ENCODE data around the gene KDM4C.

KDM4C gene

GRCh38 chr9:7186175-7186574, 428.4 kb downstream of the KDM4C start:
- no peak for DNase-seq (ENCODE audit: low spot score)
- TF ChIP-seq CTCF (IDR thresholded peaks at IDR 0.05) = no peak
- no peak overlapping the region for H3K27ac ChIP-seq

GRCh38 chr9:7192266-7192665, 434.5 kb downstream of the KDM4C start:
- TF ChIP-seq CTCF (IDR thresholded peaks at IDR 0.05) = no peak
- H3K27ac ChIP-seq = no peak overlapping the region
- no peak overlapping the region for H3K4me3 ChIP-seq
- DNase-seq (ENCODE audit: low spot score) = no peak

More at GRCh38 chr9:7186175-7186574, 428.4 kb downstream of the KDM4C start:
- H3K4me3 ChIP-seq = no peak overlapping the region

- TF ChIP-seq CTCF (IDR thresholded peaks at IDR 0.05) = no peak
- no peak overlapping the region for H3K4me3 ChIP-seq
- no peak for DNase-seq (ENCODE audit: low spot score)
- no peak overlapping the region for H3K27ac ChIP-seq
Measured at GRCh38 chr9:7195526-7195925, 437.8 kb downstream of the KDM4C start.

GRCh38 chr9:7196467-7196866, 438.7 kb downstream of the KDM4C start:
- H3K27ac ChIP-seq = no peak overlapping the region
- DNase-seq (ENCODE audit: low spot score) = no peak
- no peak for TF ChIP-seq CTCF (IDR thresholded peaks at IDR 0.05)
- no peak overlapping the region for H3K4me3 ChIP-seq

GRCh38 chr9:7201196-7201595, 443.4 kb downstream of the KDM4C start:
- TF ChIP-seq CTCF (IDR thresholded peaks at IDR 0.05) = no peak
- Histone ChIP-seq H3K27ac (no peak overlapping the region), H3K4me3 (no peak overlapping the region)
- no peak for DNase-seq (ENCODE audit: low spot score)

- DNase-seq (ENCODE audit: low spot score) = no peak
- Histone ChIP-seq H3K27ac (no peak overlapping the region), H3K4me3 (no peak overlapping the region)
- TF ChIP-seq CTCF (IDR thresholded peaks at IDR 0.05) = no peak
Measured at GRCh38 chr9:7205806-7206205, 448.0 kb downstream of the KDM4C start.

- TF ChIP-seq CTCF (IDR thresholded peaks at IDR 0.05) = no peak
- no peak for DNase-seq (ENCODE audit: low spot score)
- Histone ChIP-seq H3K27ac (no peak overlapping the region), H3K4me3 (no peak overlapping the region)
Measured at GRCh38 chr9:7206221-7206758, 448.5 kb downstream of the KDM4C start.

Measured in coronary artery (tissue), 2 donors.